Hematopoietic multipotent progenitor cell treated with erythropoietin and hydrocortisone succinate and interleukin-3 and kit ligand, for 6 days (in vitro differentiated cells): ENCODE results near the gene STRN3.
A peak's percentile ranks its signal among the peaks of the same experiment; 100 is the strongest.
"Not testable (repeated sequence)": the region's sequence is repeated elsewhere in the genome, so short reads cannot be mapped to it uniquely, and the experiment has no call there.

Experiments used
- DNase-seq: peaks from one replicate; pipeline ENCODE4 v3.0.0-alpha.2; 2015

The STRN3 gene

GRCh38 chr14:31026077-31026449, at the start of gene STRN3:
Gene STRN3, minus strand, starts transcription at chr14:31026379. Its CDS starts 194 bp downstream, at chr14:31026185.
- DNase-seq: no peak

- DNase-seq: no peak
Measured at GRCh38 chr14:31075144-31075543, 49.0 kb upstream of the STRN3 start.

- peak; percentile 26 for DNase-seq
Measured at GRCh38 chr14:31071151-31071550, 45.0 kb upstream of the STRN3 start.

GRCh38 chr14:31070431-31070830, 44.3 kb upstream of the STRN3 start:
- DNase-seq: no peak

- DNase-seq: no peak
Measured at GRCh38 chr14:31069343-31069742, 43.2 kb upstream of the STRN3 start.

GRCh38 chr14:31068235-31068634, 42.1 kb upstream of the STRN3 start:
- DNase-seq: peak; percentile 58

- DNase-seq: not testable (repeated sequence)
Measured at GRCh38 chr14:31062908-31063307, 36.7 kb upstream of the STRN3 start.

GRCh38 chr14:31060253-31060875, 34.2 kb upstream of the STRN3 start:
- DNase-seq: peak; percentile 34

GRCh38 chr14:31059152-31059924, 33.2 kb upstream of the STRN3 start:
- peak; percentile 100 for DNase-seq

GRCh38 chr14:31057701-31058364, 31.7 kb upstream of the STRN3 start:
- DNase-seq: no peak

GRCh38 chr14:31057035-31057434, 30.9 kb upstream of the STRN3 start:
- DNase-seq: no peak

- not testable (repeated sequence) for DNase-seq
Measured at GRCh38 chr14:31052905-31053586, 26.9 kb upstream of the STRN3 start.

GRCh38 chr14:31051511-31051910, 25.3 kb upstream of the STRN3 start:
- no peak for DNase-seq

GRCh38 chr14:31051023-31051422, 24.8 kb upstream of the STRN3 start:
- no peak for DNase-seq

- DNase-seq: peak; percentile 65
Measured at GRCh38 chr14:31047503-31047902, 21.3 kb upstream of the STRN3 start.

- no peak for DNase-seq
Measured at GRCh38 chr14:31045501-31046080, 19.4 kb upstream of the STRN3 start.

GRCh38 chr14:31043379-31043778, 17.2 kb upstream of the STRN3 start:
- DNase-seq: no peak

GRCh38 chr14:31042893-31043292, 16.7 kb upstream of the STRN3 start:
- DNase-seq: not testable (repeated sequence)

GRCh38 chr14:31042300-31042699, 16.1 kb upstream of the STRN3 start:
- DNase-seq: no peak

GRCh38 chr14:31038521-31039166, 12.5 kb upstream of the STRN3 start:
- peak; percentile 92 for DNase-seq

- DNase-seq: peak; percentile 34
Measured at GRCh38 chr14:31037709-31038221, 11.6 kb upstream of the STRN3 start.

GRCh38 chr14:31036552-31036951, 10.4 kb upstream of the STRN3 start:
- DNase-seq: no peak
